MM.1S (cell line): ENCODE measurements around the gene FAF2.

Experiments
- CTCF ChIP-seq: fragments of 300-600 bp; sonication (generic); IDR thresholded peaks from 2 replicates; pipeline ENCODE4 v1.5.1; 2016; ENCODE audit warnings: antibody characterized with exemption, low read length, mixed read lengths
- EZH2 ChIP-seq: fragments of 300-600 bp; sonication (generic); optimal IDR thresholded peaks from 2 replicates; pipeline ENCODE3; 2017; ENCODE audit warnings: low read depth, mild to moderate bottlenecking, antibody characterized with exemption, low read length, mixed read lengths
- EZH2phosphoT487 ChIP-seq: fragments of 300-600 bp; sonication (generic); IDR thresholded peaks from 2 replicates; pipeline ENCODE4 v1.6.1; 2018; ENCODE audit warnings: antibody characterized with exemption, low read length

GRCh38 chr5:176547802-176548201 lies 99.6 kb downstream of the FAF2 start:
- no peak for TF ChIP-seq CTCF
- TF ChIP-seq EZH2phosphoT487, result no peak
- TF ChIP-seq EZH2, result no peak
